IPS-20b (cell line): ENCODE results near the gene PIGR.

Source experiments
- H3K27ac ChIP-seq: one replicate; pipeline ENCODE4 v1.5.1; 2013; ENCODE audit warnings: low read length
- H3K27me3 ChIP-seq: 2 replicates; pipeline ENCODE4 v1.6.1; 2013; ENCODE audit warnings: mild to moderate bottlenecking, low read length, inconsistent platforms; ENCODE audit not compliant: insufficient read depth
- H3K36me3 ChIP-seq: 2 replicates; pipeline ENCODE4 v1.6.1; 2013; ENCODE audit warnings: low read depth, mild to moderate bottlenecking, inconsistent platforms, low read length, moderate library complexity; ENCODE audit not compliant: insufficient read depth
- H3K4me1 ChIP-seq: 2 replicates; pipeline ENCODE4 v1.6.1; 2013; ENCODE audit warnings: mild to moderate bottlenecking, control low read depth, inconsistent platforms, low read length, moderate library complexity; ENCODE audit not compliant: insufficient read depth
- H3K4me3 ChIP-seq: 2 replicates; pipeline ENCODE4 v1.5.1; 2013; ENCODE audit warnings: mild to moderate bottlenecking, low read length, inconsistent platforms
- H3K9ac ChIP-seq: 2 replicates; pipeline ENCODE4 v1.6.1; 2013; ENCODE audit warnings: low read depth, mild to moderate bottlenecking, inconsistent platforms, low read length, moderate library complexity
- H3K9me3 ChIP-seq: 2 replicates; pipeline ENCODE4 v1.6.1; 2013; ENCODE audit warnings: mild to moderate bottlenecking, low read depth, low read length, inconsistent platforms; ENCODE audit not compliant: insufficient read depth

Gene PIGR

DNA sequence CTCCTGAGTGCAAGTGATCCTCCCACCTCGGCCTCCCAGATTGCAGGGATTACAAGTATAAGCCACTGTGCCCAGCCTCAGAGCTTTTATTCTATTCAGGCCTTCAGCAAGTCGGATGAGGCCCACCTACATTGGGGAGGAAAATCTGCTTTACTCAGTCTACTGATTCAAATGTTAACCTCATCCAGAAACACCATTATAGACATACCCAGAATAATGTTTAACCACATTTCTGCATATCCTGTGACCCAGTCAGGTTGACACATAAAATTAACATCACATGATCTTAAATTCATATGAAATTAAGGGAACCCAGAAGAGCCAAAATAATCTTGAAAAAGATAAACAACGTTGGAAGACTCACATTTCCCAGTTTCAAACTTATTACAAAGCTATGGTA is 66.0 kb downstream of the PIGR start:
- H3K9me3 ChIP-seq, result peaks cover 14% of the 10 kb centered on the region
- H3K4me3 ChIP-seq, result no peak overlapping the region
- H3K27me3 ChIP-seq, result no peaks in the 10 kb centered on the region
- H3K4me1 ChIP-seq, result no peaks in the 10 kb centered on the region
- no peak overlapping the region for H3K27ac ChIP-seq
- no peak overlapping the region for H3K9ac ChIP-seq
- H3K36me3 ChIP-seq, result no peaks in the 10 kb centered on the region
